ENCODE data around the gene RXFP4. TPM values are rescaled to one million over a fixed set of nuclear protein-coding genes. Genes with fewer than 3 reads are reported as not detected.

The RXFP4 gene
- total RNA-seq, 1 donor from 2014 or later = not detected

DNA sequence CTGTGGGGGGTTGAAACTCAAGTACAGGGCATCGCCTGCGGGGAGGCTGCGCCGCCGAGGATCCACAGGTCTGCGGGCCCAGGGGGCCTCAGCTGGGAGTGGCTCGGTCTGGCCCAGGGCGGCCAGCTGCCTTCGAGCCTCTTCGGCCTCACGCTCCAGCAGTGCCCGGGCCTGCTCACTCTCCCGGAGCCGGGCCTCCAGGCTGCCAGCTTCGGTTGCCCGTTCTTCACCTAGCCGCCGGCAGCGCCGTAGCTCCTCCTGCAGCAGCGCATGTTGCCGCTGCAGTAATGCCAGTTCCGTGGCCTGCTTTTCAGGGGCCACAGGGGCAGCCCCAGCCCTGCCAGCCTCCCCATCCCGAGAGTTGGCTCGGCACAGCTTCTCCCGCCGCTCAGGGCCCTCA, 9.4 kb downstream of the RXFP4 start:
- intact Hi-C loops (cut with micrococcal nuclease) = no loop called here
- ATAC-seq = no peak
- no peak for DNase-seq

- ATAC-seq (no peak), DNase-seq (no peak)
- intact Hi-C loops (cut with micrococcal nuclease) = no loop called here
These were observed 10.5 kb downstream of the RXFP4 start for GRCh38 chr1:155951753-155952504.

- ATAC-seq = no peak
- intact Hi-C loops (cut with micrococcal nuclease) = no loop called here
- DNase-seq = no peak
These were observed 11.1 kb downstream of the RXFP4 start for GRCh38 chr1:155952505-155952890.

DNA sequence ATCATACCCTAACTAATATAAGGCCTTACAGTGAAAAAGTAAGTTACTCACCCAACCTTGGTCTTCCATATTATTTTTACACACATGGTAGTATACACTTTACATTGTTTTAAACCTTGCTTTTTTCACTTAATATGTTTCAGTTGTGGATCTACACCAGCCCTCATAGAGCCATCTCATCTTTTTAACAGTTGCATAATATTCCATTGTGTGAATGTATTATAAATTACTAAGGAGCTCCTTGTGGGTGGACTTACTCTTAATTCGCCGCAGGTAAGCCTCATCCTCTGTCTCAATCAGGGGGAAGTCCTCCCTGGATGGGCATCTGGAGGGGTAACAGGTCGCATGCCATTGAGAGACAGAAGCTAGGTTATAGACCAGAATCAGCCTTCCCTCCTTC, 13.2 kb downstream of the RXFP4 start:
- ATAC-seq (no peak), DNase-seq (no peak)
- intact Hi-C loops (cut with micrococcal nuclease) = no loop called here

DNA sequence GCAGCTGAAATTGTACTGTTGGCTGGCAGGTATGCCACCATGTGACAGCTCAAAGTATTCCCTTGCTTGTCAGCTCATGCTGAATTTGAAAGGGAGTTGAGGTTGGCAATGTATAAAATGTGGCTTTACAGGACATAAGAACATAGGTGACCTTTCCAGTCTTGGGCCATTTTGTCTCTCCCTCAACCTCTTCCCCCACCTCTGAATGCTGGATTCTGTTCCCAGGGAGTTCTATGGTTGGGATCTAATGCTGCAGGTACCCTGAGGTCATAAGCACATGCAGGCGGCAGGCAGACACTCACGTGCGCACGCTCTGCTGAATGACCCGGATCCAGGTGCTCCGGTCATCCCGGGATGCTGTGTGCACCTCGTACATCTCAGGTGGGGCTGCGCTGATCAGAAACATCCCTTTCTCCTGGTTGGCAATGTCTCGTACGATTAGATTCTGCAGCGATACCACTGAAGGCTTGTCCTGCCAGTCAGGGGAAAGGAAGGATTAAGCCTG, 16.0 kb downstream of the RXFP4 start:
- DNase-seq (no peak), ATAC-seq (no peak)
- intact Hi-C loops (cut with micrococcal nuclease) = no loop called here

DNA sequence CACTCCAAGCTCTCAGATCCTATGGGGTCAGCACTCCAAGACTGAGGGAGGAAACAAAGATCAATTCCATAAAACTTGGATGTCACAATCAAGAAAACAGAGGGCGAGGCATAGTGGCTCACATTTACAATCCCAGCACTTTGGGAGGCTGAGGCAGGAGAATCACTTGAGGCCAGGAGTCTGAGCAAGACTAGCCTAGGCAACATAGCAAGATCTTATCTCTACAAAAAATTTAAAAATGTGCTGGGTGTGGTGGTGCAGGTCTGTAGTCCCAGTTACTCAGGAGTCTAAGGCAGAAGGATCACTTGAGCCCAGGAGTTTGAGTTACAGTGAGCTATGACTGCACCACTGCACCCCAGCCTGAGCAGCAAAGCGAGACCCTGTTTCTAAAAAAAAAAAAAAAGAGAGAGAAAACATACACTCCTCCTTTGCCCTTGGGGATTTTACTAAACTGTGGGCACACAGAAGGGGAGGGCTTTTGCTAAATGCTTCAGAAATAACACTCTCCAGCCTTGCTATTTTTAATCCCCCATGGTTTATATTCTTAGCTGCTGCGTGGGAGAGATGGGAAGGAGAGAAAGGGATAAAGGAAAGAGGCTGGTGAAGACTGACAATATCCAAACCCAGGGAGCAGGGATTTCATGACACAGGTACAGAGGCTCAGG, 18.8 kb downstream of the RXFP4 start:
- ATAC-seq (peak; percentile 47), DNase-seq (no peak)
- intact Hi-C loops (cut with micrococcal nuclease) = no loop called here

- peak; percentile 49 for ATAC-seq
- intact Hi-C loops (cut with micrococcal nuclease) = no loop called here
These were observed 20.5 kb downstream of the RXFP4 start for GRCh38 chr1:155961937-155962336.

GRCh38 chr1:155962599-155963211, 21.3 kb downstream of the RXFP4 start:
- intact Hi-C loops (cut with micrococcal nuclease) = no loop called here
- DNase-seq (peak; percentile 69), ATAC-seq (no peak)

More at GRCh38 chr1:155961937-155962336, 20.5 kb downstream of the RXFP4 start:
- DNase-seq = peak; percentile 71

GRCh38 chr1:155964193-155964592, 22.8 kb downstream of the RXFP4 start:
- DNase-seq (no peak), ATAC-seq (no peak)
- intact Hi-C loops (cut with micrococcal nuclease) = no loop called here

GRCh38 chr1:155966135-155966534, 24.7 kb downstream of the RXFP4 start:
- ATAC-seq = peak; percentile 1
- intact Hi-C loops (cut with micrococcal nuclease) = no loop called here
- DNase-seq = no peak

DNA sequence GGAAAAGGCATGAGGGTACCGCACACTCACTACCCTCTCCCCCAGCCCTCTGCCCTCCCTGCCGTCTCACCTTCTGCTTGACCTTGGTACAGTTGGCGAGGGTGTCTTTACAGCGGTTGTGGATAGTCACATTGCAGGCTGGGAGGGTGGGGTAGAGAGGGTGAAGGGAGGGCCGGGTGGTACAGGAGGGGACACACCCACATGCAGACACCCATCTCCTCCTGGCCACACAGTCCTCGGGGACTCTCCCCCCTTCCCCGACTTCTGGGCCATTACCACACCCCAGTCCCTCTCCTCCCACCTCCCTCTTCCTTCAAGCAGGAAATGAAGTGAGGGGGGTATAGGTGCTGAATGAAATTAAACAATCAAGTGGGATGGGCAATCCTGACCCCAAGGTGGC, 25.3 kb downstream of the RXFP4 start:
- DNase-seq (no peak), ATAC-seq (peak; percentile 52)
- intact Hi-C loops (cut with micrococcal nuclease) = no loop called here

DNA sequence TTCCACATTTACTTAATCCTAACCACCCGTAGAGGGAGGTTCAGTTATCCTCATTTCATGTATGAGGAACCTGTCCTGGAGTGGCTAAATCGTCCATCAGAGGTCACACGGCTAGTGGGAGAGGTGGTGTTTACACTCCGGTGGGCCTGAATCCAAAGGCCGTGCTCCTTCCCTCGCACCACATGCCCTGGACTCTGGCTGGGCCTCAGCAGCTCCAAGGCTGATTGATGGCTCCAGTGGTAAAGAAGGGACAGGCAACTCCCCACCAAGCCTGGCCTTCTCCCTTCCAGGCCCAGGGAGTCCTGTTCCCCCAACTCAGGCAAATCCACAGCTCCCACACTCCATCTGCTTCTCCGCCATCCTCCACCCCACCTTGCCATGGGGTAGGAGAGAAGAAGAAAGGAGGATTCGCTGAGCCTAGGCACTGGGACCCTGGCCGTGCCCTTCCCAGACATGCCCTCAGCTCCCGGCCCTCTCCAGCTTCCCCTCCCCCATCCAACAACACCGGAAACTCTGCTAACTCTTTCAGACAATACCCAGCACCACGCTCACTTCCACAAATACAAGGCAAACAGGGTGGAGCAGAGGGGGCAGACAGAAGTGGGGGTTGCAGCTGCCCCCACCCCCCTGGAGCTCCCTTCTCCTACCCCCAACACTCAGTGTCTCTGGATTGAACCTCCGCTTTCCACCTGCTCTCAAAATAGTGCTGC, 26.1 kb downstream of the RXFP4 start:
- ATAC-seq (peak; percentile 58), DNase-seq (peak; percentile 61)
- intact Hi-C loops (cut with micrococcal nuclease) = no loop called here

GRCh38 chr1:155968051-155968400, 26.6 kb downstream of the RXFP4 start:
- ATAC-seq (no peak), DNase-seq (no peak)
- intact Hi-C loops (cut with micrococcal nuclease) = no loop called here

GRCh38 chr1:155968670-155969069, 27.2 kb downstream of the RXFP4 start:
- intact Hi-C loops (cut with micrococcal nuclease) = no loop called here
- peak; percentile 16 for ATAC-seq

DNA sequence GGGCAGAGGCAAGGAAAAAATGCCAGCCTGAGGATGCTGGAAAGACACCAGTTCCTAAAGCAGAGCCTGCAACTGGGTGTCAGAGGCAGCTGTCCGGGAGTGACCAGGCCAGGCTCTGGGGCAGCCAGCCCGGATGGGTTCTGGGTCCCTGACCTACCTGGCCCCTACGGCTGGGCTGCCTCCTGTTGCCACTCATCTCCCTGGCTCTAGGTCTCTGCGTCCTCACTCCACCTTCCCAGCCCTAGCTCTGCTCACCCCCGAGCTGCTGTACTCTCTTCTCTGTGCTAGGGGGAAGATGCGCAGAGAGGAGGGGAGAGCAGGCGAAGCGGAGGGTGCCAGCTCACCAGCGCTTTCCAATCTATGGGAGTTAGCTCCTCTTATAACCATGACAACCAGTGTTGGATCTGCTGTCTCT, 27.9 kb downstream of the RXFP4 start:
- ATAC-seq (no peak), DNase-seq (no peak)
- intact Hi-C loops (cut with micrococcal nuclease) = no loop called here

More at GRCh38 chr1:155968670-155969069, 27.2 kb downstream of the RXFP4 start:
- peak; percentile 64 for DNase-seq

- ATAC-seq (peak; percentile 52), DNase-seq (peak; percentile 76)
- intact Hi-C loops (cut with micrococcal nuclease) = no loop called here
These were observed 29.2 kb downstream of the RXFP4 start for GRCh38 chr1:155970531-155971167.

GRCh38 chr1:155971910-155972809, 30.7 kb downstream of the RXFP4 start:
- DNase-seq (no peak), ATAC-seq (no peak)
- intact Hi-C loops (cut with micrococcal nuclease) = no loop called here

DNA sequence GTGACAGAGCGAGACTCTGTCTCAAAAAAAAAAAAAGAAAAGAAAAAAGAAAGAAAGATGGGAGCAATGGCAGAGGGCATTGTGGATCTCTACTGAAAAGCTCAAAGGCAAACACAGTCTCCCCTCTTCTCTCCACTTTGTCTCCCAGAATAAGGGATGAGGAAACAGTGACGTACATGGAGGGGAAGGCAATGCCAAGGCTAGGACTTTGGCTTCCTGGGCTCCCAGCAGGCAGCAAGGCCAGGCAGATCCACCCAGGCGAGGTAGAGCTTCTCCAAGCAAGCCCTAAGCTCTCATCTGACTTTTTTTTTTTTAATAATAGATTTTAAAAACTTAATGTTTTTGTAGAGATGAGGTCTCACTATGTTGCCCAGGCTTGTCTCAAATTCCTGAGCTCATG, 32.3 kb downstream of the RXFP4 start:
- peak; percentile 39 for DNase-seq
- ATAC-seq = no peak

More for the DNA sequence above, 32.3 kb downstream of the RXFP4 start:
- intact Hi-C loops (cut with micrococcal nuclease) = no loop called here
